RWPE1 (cell line): ENCODE data around the gene G6PC3.

Source experiments
- CTCF ChIA-PET: fragments of 350-600 bp; sonication (Branson Sonifier 250); formaldehyde crosslinking; extraction: SDS; loops from one replicate; lab custom pipeline; 2021; lab: Yijun Ruan, JAX
- POLR2A ChIA-PET: fragments of 400-600 bp; formaldehyde crosslinking; extraction: SDS; loops from one replicate; lab custom pipeline; 2020; ENCODE audit warnings: antibody characterized with exemption; ENCODE audit not compliant: low non-redundant PET; lab: Yijun Ruan, JAX
- DNase-seq: peaks from one replicate; pipeline ENCODE4 v3.0.0; 2012; ENCODE audit warnings: low spot score
- H3K27ac ChIP-seq: fragments of 450-650 bp; 2 replicates; pipeline ENCODE4 v1.5.1; 2017
- TF ChIP-seq, protein P1 (sequence below): fragments of 450-650 bp; conservative IDR thresholded peaks from 2 replicates; pipeline ENCODE4 v1.5.1; 2017; ENCODE audit warnings: low read depth, mild to moderate bottlenecking

The G6PC3 gene

GRCh38 chr17:44059101-44059892, 11.2 kb upstream of the G6PC3 start:
- DNase-seq, result no peak
- ChIA-PET CTCF (no interaction called here), POLR2A (interaction anchor here (0.5 kb wide), 1 partner anchor 82 kb away, joined by 5 read pairs; no protein-coding TSS in a partner anchor)
- TF ChIP-seq, protein P1, sequence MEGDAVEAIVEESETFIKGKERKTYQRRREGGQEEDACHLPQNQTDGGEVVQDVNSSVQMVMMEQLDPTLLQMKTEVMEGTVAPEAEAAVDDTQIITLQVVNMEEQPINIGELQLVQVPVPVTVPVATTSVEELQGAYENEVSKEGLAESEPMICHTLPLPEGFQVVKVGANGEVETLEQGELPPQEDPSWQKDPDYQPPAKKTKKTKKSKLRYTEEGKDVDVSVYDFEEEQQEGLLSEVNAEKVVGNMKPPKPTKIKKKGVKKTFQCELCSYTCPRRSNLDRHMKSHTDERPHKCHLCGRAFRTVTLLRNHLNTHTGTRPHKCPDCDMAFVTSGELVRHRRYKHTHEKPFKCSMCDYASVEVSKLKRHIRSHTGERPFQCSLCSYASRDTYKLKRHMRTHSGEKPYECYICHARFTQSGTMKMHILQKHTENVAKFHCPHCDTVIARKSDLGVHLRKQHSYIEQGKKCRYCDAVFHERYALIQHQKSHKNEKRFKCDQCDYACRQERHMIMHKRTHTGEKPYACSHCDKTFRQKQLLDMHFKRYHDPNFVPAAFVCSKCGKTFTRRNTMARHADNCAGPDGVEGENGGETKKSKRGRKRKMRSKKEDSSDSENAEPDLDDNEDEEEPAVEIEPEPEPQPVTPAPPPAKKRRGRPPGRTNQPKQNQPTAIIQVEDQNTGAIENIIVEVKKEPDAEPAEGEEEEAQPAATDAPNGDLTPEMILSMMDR, result no peak
- no peak overlapping the region for H3K27ac ChIP-seq

DNA sequence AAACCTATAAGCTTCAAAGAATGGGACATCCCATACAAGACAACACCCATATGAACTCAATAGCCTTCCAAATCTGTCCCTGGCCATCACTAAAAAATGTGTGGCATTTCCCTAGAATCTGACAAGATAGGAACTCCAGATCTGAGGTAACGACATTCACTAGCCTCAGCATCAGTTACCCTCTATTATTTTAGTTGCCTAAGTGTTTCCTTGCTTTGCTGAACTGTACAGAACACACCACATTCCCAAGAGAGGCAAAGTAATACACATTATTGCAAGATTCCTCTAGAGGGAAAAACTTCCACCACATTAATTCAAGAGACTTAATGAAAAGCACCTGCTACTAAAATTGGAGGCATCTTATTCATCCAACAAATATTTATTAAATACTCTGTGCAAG, 9.1 kb upstream of the G6PC3 start:
- TF ChIP-seq, protein P1, result no peak
- ChIA-PET CTCF (no interaction called here), POLR2A (interaction anchor here (0.6 kb wide), 1 partner anchor 122 kb away, joined by 4 read pairs; no protein-coding TSS in a partner anchor)
- no peak overlapping the region for H3K27ac ChIP-seq
- no peak for DNase-seq

GRCh38 chr17:44062871-44063270, 7.7 kb upstream of the G6PC3 start:
- POLR2A ChIA-PET, result no interaction called here
- no peak for DNase-seq
- CTCF ChIA-PET, result interaction anchor here (0.6 kb wide), 1 partner anchor 22 kb away, joined by 4 read pairs; no protein-coding TSS in a partner anchor
- TF ChIP-seq, protein P1, result no peak
- H3K27ac ChIP-seq, result no peak overlapping the region

GRCh38 chr17:44063704-44064639, 6.6 kb upstream of the G6PC3 start:
- TF ChIP-seq, protein P1, result no peak
- CTCF ChIA-PET, result interaction anchor here (0.6 kb wide), 1 partner anchor 21 kb away, joined by 4 read pairs; no protein-coding TSS in a partner anchor
- POLR2A ChIA-PET, result no interaction called here
- DNase-seq, result no peak
- peak overlapping the region; percentile 95 for H3K27ac ChIP-seq

- ChIA-PET POLR2A (interaction anchor here (0.6 kb wide), 1 partner anchor 28 kb away, joined by 4 read pairs; no protein-coding TSS in a partner anchor), CTCF (no interaction called here)
- no peak for DNase-seq
- H3K27ac ChIP-seq, result peak overlapping the region; percentile 95
- TF ChIP-seq, protein P1, result no peak
Observed at GRCh38 chr17:44065668-44066203, 4.8 kb upstream of the G6PC3 start.
